RWPE2 (cell line): ENCODE data around the gene WDHD1.
A peak's percentile ranks its signal among the peaks of the same experiment; 100 is the strongest.

Experiments used
- ATAC-seq: fragments of 200-7000 bp; cut with Tn5 transposase; 3 replicates; pipeline ENCODE4 v1.9.1; 2021; ENCODE audit warnings: low read depth
- DNase-seq: peaks from one replicate; pipeline ENCODE4 v3.0.0-alpha.2; 2020; ENCODE audit warnings: low spot score
- H3K27ac ChIP-seq: fragments of 450-650 bp; 2 replicates; pipeline ENCODE4 v1.5.1; 2017; ENCODE audit warnings: mild to moderate bottlenecking; ENCODE audit not compliant: poor library complexity, severe bottlenecking
- H3K27me3 ChIP-seq: fragments of 250-450 bp; sonication (Bioruptor Pico); 2 replicates; pipeline ENCODE4 v1.5.1; 2021; ENCODE audit warnings: mild to moderate bottlenecking, moderate library complexity; ENCODE audit not compliant: insufficient read depth, poor library complexity, severe bottlenecking
- H3K36me3 ChIP-seq: fragments of 250-450 bp; sonication (Bioruptor Pico); 2 replicates; pipeline ENCODE4 v1.5.1; 2020; ENCODE audit warnings: low read depth, mild to moderate bottlenecking, moderate library complexity
- H3K4me1 ChIP-seq: fragments of 250-450 bp; sonication (Bioruptor Pico); 2 replicates; pipeline ENCODE4 v1.5.1; 2021; ENCODE audit warnings: mild to moderate bottlenecking, moderate library complexity; ENCODE audit not compliant: insufficient read depth, poor library complexity, severe bottlenecking
- H3K4me3 ChIP-seq: fragments of 250-450 bp; sonication (Bioruptor Pico); 2 replicates; pipeline ENCODE4 v1.5.1; 2021; ENCODE audit warnings: mild to moderate bottlenecking, moderate library complexity; ENCODE audit not compliant: severe bottlenecking
- H3K9me3 ChIP-seq: fragments of 250-450 bp; sonication (Bioruptor Pico); 2 replicates; pipeline ENCODE4 v1.5.1; 2021; ENCODE audit warnings: mild to moderate bottlenecking, moderate library complexity; ENCODE audit not compliant: severe bottlenecking
- CTCF ChIP-seq: fragments of 450-650 bp; IDR thresholded peaks from one replicate; pipeline ENCODE4 v1.5.1; 2017; ENCODE audit warnings: mild to moderate bottlenecking, moderate library complexity; ENCODE audit not compliant: poor library complexity, severe bottlenecking

The WDHD1 gene

DNA sequence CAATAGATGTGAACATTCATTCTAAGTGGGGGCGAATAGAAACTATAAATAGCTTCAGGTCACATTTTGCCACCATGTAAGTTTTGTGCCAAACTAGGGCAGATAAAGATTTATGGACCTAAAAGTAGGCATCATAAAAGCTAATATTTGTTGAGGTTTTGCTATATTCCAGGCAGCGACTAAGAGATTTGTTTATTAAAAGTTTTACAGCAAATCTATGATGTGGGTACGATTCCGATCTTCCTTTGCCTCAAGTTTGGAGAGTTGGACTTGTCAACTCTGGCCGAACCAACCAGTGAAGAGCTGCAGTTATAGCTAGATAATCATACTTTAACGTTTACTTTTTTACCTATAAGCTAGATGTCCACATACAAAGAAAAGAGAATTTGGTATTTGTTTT is 26.1 kb upstream of the WDHD1 start:
- Histone ChIP-seq H3K27ac (peak overlapping the region; percentile 79), H3K4me3 (peak overlapping the region; percentile 93), H3K36me3 (peaks cover 59% of the 10 kb centered on the region), H3K9me3 (no peaks in the 10 kb centered on the region), H3K27me3 (no peaks in the 10 kb centered on the region), H3K4me1 (peaks cover 17% of the 10 kb centered on the region)
- DNase-seq (no peak), ATAC-seq (no peak)
- TF ChIP-seq CTCF = no peak

GRCh38 chr14:55052269-55052930 is 25.5 kb upstream of the WDHD1 start:
- Histone ChIP-seq H3K27me3 (no peaks in the 10 kb centered on the region), H3K36me3 (peaks cover 53% of the 10 kb centered on the region), H3K27ac (peak overlapping the region; percentile 79), H3K9me3 (no peaks in the 10 kb centered on the region), H3K4me3 (peak overlapping the region; percentile 93), H3K4me1 (peaks cover 17% of the 10 kb centered on the region)
- DNase-seq = no peak
- peak; percentile 1; the same call in 1 of the 3 replicates for ATAC-seq
- TF ChIP-seq CTCF = no peak

GRCh38 chr14:55051423-55052268 is 24.7 kb upstream of the WDHD1 start, which contains the start of gene MAPK1IP1L:
Gene MAPK1IP1L (plus strand): TSS chr14:55051647. CDS start chr14:55061684, 10,037 bp downstream.
- peak; percentile 100 for TF ChIP-seq CTCF
- DNase-seq (peak; percentile 96), ATAC-seq (peak; percentile 89)

DNA sequence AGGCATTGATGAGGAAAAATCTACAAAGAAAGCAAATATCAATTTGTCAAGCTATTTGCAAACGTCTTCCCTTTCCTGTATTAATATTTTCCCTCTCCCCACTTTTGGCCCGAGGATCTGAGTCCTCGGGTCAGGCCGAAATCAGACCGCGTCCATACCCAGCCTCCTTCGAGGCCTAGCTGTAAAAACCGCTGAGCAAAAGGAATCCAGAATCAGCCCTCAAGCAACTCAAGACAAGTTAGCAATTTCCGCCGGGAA is 24.2 kb upstream of the WDHD1 start:
- no peak for TF ChIP-seq CTCF

More at GRCh38 chr14:55051423-55052268, 24.7 kb upstream of the WDHD1 start, which contains the start of gene MAPK1IP1L:
- Histone ChIP-seq H3K27me3 (no peaks in the 10 kb centered on the region), H3K36me3 (peaks cover 46% of the 10 kb centered on the region), H3K4me3 (peak within 1 kb of the TSS; percentile 93), H3K9me3 (no peaks in the 10 kb centered on the region), H3K4me1 (peaks cover 17% of the 10 kb centered on the region), H3K27ac (peak within 1 kb of the TSS; percentile 79)

More for the DNA sequence above, 24.2 kb upstream of the WDHD1 start:
- Histone ChIP-seq H3K9me3 (no peaks in the 10 kb centered on the region), H3K27ac (peak overlapping the region; percentile 79), H3K27me3 (no peaks in the 10 kb centered on the region), H3K4me3 (peak overlapping the region; percentile 93), H3K4me1 (peaks cover 17% of the 10 kb centered on the region), H3K36me3 (peaks cover 40% of the 10 kb centered on the region)
- ATAC-seq (no peak), DNase-seq (no peak)
